ENCODE measurements around the gene PRR3. TPM values are rescaled to one million over a fixed set of nuclear protein-coding genes. Genes with fewer than 3 reads are reported as not detected.
A peak's percentile ranks its signal among the peaks of the same experiment; 100 is the strongest.

PRR3 gene, protein sequence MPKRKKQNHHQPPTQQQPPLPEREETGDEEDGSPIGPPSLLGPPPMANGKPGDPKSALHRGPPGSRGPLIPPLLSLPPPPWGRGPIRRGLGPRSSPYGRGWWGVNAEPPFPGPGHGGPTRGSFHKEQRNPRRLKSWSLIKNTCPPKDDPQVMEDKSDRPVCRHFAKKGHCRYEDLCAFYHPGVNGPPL
- polyA plus RNA-seq (2013) = 20.0 TPM

DNA sequence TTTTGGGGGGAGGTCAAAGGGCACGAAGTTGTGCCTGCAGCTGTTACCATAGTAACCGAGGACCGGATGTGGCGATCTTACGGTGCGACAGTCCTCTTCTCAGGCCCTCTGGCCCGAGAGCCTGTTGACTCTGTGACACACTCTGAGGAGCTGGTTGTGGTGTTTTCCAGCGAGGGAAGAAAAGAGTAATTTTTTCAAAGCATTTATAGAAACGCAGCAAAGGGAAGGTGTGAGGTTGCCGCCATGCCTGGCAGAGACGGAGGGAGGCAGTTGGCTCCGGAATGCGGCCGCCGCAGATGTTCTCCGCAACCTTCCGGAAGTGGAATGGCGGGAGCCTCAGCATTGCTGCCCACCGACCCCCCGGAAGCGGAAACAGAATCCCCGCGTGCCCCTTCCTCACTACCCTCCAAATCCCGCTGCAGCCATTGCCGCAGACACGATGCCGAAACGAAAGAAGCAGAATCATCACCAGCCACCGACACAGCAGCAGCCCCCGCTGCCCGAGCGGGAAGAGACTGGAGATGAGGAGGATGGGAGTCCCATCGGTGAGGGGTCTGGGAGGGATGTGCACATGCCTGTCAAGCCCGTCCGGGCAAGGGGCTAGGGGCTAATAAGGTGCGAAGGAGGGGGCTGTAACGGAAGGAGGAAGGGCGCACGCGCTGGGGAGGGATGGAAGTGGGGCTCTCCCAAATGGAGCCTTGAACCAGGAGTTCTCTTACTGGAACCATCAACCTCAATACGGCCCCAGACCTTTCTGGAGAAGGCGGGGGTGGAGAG, at the start of gene PRR3:
Gene PRR3 (plus strand): TSS at position 390 of the 777 bp plus-strand sequence. CDS start 50 bp downstream, at position 440.
- CTCF ChIA-PET = interaction anchor here (0.9 to 8.7 kb wide), 7 partner anchors 9 to 73 kb away, joined by 3 to 99 read pairs (median 4); partner anchors contain the start of gene ABCF1
- Histone ChIP-seq H3K4me1 (ENCODE audit: control extremely low read depth in 1 of 4, control insufficient read depth in 4 of 4, insufficient read depth in 4 of 4, low read length in 3 of 4) (peaks cover 8 to 30% (median 23%) of the 10 kb centered on the region in 4 experiments), H3K36me3 (ENCODE audit: control insufficient read depth in 4 of 4, insufficient read depth in 4 of 4, low read length in 3 of 4) (peaks cover 6 to 35% (median 28%) of the 10 kb centered on the region in 4 experiments), H3K4me3 (ENCODE audit: control insufficient read depth in 1 of 7, extremely low read depth in 1 of 7, insufficient read depth in 4 of 7, low read depth in 2 of 7, low read length in 6 of 7) (peak within 1 kb of the TSS; percentile 86 to 95 (median 89)), H3K27ac (ENCODE audit: insufficient read depth in 1 of 2, low read depth in 1 of 2, low read length in 2 of 2, poor library complexity in 1 of 2, severe bottlenecking in 2 of 2) (peak within 1 kb of the TSS; percentile 88 to 93), H3K9me3 (ENCODE audit: control extremely low read depth in 1 of 5, control insufficient read depth in 4 of 5, insufficient read depth in 2 of 5, low read depth in 1 of 5, low read length in 4 of 5) (no peaks in the 10 kb centered on the region), H3K27me3 (replicated peaks in 2 of 5; ENCODE audit: control insufficient read depth in 4 of 5, insufficient read depth in 5 of 5, low read length in 4 of 5) (no peaks in the 10 kb centered on the region)
- DNase-seq = peak; percentile 82 to 93 (median 93)
- WGBS (ENCODE audit: insufficient coverage) = 0% methylated on average over 30 of the region's 42 CpGs
- POLR2A ChIA-PET = interaction anchor here (0.5 to 1.9 kb wide), 6 partner anchors 14 to 164 kb away, joined by 3 to 8 read pairs (median 3); partner anchors contain the start of genes ABCF1 and MRPS18B

DNA sequence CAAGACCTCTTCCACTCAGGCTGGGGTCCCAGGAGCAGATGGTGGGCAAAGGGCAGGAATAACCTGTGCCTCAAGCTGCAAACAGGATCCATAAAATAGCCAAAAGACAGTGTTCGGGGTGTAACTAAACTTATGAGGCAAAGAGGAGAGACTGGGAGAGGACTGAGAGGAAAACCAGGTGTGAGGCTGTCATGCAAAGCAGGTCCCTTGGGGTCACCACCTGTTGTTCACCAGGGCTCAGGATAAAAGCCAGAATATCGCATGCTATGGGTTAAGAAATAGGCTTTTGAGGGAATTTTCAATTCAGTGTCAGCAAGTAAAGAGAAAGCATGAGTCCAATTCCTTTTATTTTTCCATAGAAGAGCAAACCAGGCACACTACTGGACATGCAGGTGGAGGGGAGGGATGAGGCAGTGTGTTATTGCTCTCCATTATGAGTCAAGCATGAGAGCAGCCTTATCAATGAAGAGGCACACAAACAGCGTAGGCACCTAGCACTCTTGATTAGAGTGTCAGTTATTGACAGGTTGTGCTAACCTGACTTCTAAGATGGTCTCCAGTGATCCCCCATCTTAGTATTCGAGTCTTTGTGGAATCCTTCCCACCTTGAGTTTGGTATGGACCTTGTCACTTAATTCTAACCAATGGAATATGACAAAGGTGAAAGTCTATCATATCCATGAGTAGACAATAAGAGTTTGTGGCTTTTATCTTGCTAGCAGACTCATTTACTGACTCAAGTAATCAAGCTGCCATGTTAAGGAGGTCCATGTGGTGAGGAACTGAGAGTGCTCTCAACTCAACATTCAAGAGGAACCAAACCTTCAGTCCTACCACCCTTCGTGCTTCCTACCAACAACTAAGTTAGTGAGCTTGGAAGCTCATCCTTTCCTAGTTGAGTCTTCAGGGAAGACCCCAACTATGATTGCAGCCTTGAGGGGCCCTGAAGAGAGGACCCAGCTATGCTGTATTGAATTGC, 49.0 kb upstream of the PRR3 start:
- peaks cover 35 to 65% (median 46%) of the 10 kb centered on the region in 4 experiments for H3K4me1 ChIP-seq (ENCODE audit: control extremely low read depth in 1 of 4, control insufficient read depth in 4 of 4, insufficient read depth in 4 of 4, low read length in 3 of 4)
- 97% methylated on average over 4 of the region's 5 CpGs for WGBS (ENCODE audit: insufficient coverage)
- DNase-seq = peak in 1 of 3 donors; percentile 42
- no peaks in the 10 kb centered on the region for H3K27me3 ChIP-seq (replicated peaks in 2 of 5; ENCODE audit: control insufficient read depth in 4 of 5, insufficient read depth in 5 of 5, low read length in 4 of 5)
- no peaks in the 10 kb centered on the region for H3K36me3 ChIP-seq (ENCODE audit: control insufficient read depth in 4 of 4, insufficient read depth in 4 of 4, low read length in 3 of 4)
- peak overlapping the region; percentile 17 to 29 for H3K27ac ChIP-seq (ENCODE audit: insufficient read depth in 1 of 2, low read depth in 1 of 2, low read length in 2 of 2, poor library complexity in 1 of 2, severe bottlenecking in 2 of 2)
- ChIA-PET POLR2A (interaction anchor here (0.8 to 2.1 kb wide), 3 partner anchors 15 to 37 kb away, joined by 3 to 8 read pairs (median 7); no protein-coding TSS in a partner anchor), CTCF (interaction anchor here (1.0 to 5.5 kb wide), 8 partner anchors 9 to 36 kb away, joined by 4 to 80 read pairs (median 8); no protein-coding TSS in a partner anchor)
- H3K4me3 ChIP-seq (ENCODE audit: control insufficient read depth in 1 of 7, extremely low read depth in 1 of 7, insufficient read depth in 4 of 7, low read depth in 2 of 7, low read length in 6 of 7) = peak overlapping the region in 5 of 7 experiments; percentile 16 to 72 (median 51)
- H3K9me3 ChIP-seq (ENCODE audit: control extremely low read depth in 1 of 5, control insufficient read depth in 4 of 5, insufficient read depth in 2 of 5, low read depth in 1 of 5, low read length in 4 of 5) = no peaks in the 10 kb centered on the region

DNA sequence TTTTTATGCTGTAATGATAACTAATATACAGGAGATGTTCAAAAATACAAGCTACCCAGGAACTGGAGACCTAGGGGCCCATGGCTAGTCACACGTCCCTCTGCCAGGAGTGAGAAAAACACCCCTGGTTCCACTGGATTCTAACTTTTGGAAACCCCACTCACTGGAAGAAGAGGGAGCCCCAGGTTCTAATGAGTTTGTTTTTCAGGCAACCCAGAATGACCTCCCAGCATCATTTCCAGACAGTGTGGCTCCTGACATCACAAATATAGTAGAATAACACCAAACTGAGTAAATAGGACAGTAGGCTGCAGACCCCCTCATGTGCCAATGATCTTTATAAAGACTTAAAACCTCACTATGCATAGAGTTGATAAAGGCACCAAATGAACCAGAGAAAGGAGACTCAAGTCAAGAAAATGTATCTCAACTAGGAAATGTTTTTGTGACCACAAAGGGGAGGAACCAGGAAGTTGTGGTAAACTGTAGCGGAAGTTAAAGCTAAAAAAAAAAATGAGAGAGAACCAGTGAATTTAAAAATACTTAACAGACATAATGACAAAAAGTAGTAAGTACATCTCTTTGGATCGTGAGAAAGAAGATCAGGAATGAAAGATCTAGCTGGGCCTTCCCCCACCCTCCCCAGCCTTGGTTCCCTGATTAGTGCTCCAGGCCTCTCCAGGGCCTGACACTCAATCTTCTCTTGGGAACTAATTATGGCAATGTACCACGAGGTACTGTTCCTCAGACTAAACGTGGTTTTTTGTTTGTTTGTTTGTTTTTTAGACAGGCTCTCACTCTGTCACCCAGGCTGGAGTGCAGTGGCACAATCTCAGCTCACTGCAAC, 48.0 kb upstream of the PRR3 start:
- POLR2A ChIA-PET = interaction anchor here (0.5 to 2.1 kb wide), 7 partner anchors 8 to 36 kb away, joined by 3 to 8 read pairs (median 5); partner anchors contain the start of gene HLA-E
- Histone ChIP-seq H3K4me1 (ENCODE audit: control extremely low read depth in 1 of 4, control insufficient read depth in 4 of 4, insufficient read depth in 4 of 4, low read length in 3 of 4) (peaks cover 35 to 74% (median 48%) of the 10 kb centered on the region in 4 experiments), H3K4me3 (ENCODE audit: control insufficient read depth in 1 of 7, extremely low read depth in 1 of 7, insufficient read depth in 4 of 7, low read depth in 2 of 7, low read length in 6 of 7) (peak overlapping the region in 6 of 7 experiments; percentile 16 to 72 (median 42)), H3K27ac (ENCODE audit: insufficient read depth in 1 of 2, low read depth in 1 of 2, low read length in 2 of 2, poor library complexity in 1 of 2, severe bottlenecking in 2 of 2) (peak overlapping the region; percentile 17 to 64), H3K36me3 (ENCODE audit: control insufficient read depth in 4 of 4, insufficient read depth in 4 of 4, low read length in 3 of 4) (no peaks in the 10 kb centered on the region), H3K27me3 (replicated peaks in 2 of 5; ENCODE audit: control insufficient read depth in 4 of 5, insufficient read depth in 5 of 5, low read length in 4 of 5) (no peaks in the 10 kb centered on the region), H3K9me3 (ENCODE audit: control extremely low read depth in 1 of 5, control insufficient read depth in 4 of 5, insufficient read depth in 2 of 5, low read depth in 1 of 5, low read length in 4 of 5) (no peaks in the 10 kb centered on the region)
- WGBS (ENCODE audit: insufficient coverage) = 0% methylated on average over 2 of the region's 5 CpGs
- peak; percentile 84 to 94 (median 91) for DNase-seq
- CTCF ChIA-PET = interaction anchor here (0.6 to 5.5 kb wide), 13 partner anchors 9 to 157 kb away, joined by 3 to 80 read pairs (median 6); no protein-coding TSS in a partner anchor

DNA sequence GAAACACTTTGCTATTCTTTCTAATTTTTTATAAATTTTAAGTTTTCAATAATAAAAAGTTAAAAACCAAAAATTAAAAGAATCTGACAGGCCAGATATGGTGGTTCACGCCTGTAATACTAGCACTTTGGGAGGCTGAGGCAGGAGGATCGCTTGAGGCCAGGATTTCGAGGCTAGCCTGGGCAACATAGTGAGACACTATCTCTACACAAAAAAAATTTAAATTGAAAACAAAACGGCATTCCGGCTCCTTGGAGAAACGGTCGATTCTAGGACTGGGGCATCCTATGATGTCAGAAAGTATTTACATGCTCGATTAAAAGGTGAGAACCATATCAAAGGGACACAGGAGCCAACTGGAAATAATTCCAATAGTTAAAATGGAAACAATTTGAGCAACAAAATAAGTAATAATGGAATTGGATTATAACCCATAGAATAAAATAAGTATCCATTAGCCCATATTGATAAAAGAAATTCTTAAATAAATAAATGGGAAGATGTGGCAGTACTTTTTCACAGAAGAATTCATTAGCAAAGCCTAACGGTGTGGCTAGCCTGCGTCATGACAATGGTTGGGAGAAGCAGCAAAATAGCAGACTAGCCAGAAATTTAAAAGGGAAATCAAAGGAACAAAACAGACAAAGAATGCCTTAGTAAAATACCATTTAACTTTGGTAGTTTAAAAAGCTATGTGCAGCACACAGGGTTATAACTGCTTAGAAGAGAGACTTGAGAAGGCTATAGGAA, 46.5 kb upstream of the PRR3 start:
- POLR2A ChIA-PET = interaction anchor here (0.6 to 1.7 kb wide), 3 partner anchors 14 to 283 kb away, joined by 3 to 5 read pairs (median 5); no protein-coding TSS in a partner anchor
- 90% methylated on average over 3 of the region's 10 CpGs for WGBS (ENCODE audit: insufficient coverage)
- H3K4me1 ChIP-seq (ENCODE audit: control extremely low read depth in 1 of 4, control insufficient read depth in 4 of 4, insufficient read depth in 4 of 4, low read length in 3 of 4) = peaks cover 40 to 85% (median 59%) of the 10 kb centered on the region in 4 experiments

DNA sequence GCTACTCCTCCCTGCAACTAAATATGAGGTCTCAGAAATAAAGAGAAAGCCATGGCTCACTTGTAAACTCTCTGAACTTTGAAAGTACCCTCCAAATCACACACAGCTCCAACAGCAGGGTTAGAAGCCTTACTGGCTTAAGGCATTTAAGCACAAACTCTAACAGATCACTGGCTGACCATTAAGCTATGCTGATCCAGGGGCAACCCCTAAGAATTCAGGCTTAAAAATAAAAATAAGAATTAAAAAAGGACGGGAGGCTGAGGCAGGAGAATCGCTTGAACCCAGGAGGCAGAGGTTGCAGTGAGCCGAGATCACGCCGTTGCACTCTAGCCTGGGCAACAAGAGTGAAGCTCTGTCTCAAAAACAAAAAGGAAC, 45.9 kb upstream of the PRR3 start:
- no peaks in the 10 kb centered on the region for H3K36me3 ChIP-seq (ENCODE audit: control insufficient read depth in 4 of 4, insufficient read depth in 4 of 4, low read length in 3 of 4)
- no peaks in the 10 kb centered on the region for H3K27me3 ChIP-seq (replicated peaks in 2 of 5; ENCODE audit: control insufficient read depth in 4 of 5, insufficient read depth in 5 of 5, low read length in 4 of 5)
- CTCF ChIA-PET = interaction anchor here (0.9 to 5.5 kb wide), 7 partner anchors 10 to 33 kb away, joined by 3 to 80 read pairs (median 15); no protein-coding TSS in a partner anchor
- WGBS (ENCODE audit: insufficient coverage) = 48% methylated on average over 4 of the region's 5 CpGs
- H3K9me3 ChIP-seq (ENCODE audit: control extremely low read depth in 1 of 5, control insufficient read depth in 4 of 5, insufficient read depth in 2 of 5, low read depth in 1 of 5, low read length in 4 of 5) = no peaks in the 10 kb centered on the region
- no peak for DNase-seq
- POLR2A ChIA-PET = interaction anchor here (1.0 to 1.7 kb wide), 2 partner anchors 15 to 17 kb away, joined by 3 to 5 read pairs; no protein-coding TSS in a partner anchor
- peaks cover 40 to 82% (median 64%) of the 10 kb centered on the region in 4 experiments for H3K4me1 ChIP-seq (ENCODE audit: control extremely low read depth in 1 of 4, control insufficient read depth in 4 of 4, insufficient read depth in 4 of 4, low read length in 3 of 4)
- peak overlapping the region; percentile 6 to 64 for H3K27ac ChIP-seq (ENCODE audit: insufficient read depth in 1 of 2, low read depth in 1 of 2, low read length in 2 of 2, poor library complexity in 1 of 2, severe bottlenecking in 2 of 2)
- peak overlapping the region in 1 of 7 experiments; percentile 34 for H3K4me3 ChIP-seq (ENCODE audit: control insufficient read depth in 1 of 7, extremely low read depth in 1 of 7, insufficient read depth in 4 of 7, low read depth in 2 of 7, low read length in 6 of 7)

More for the DNA sequence above, 46.5 kb upstream of the PRR3 start:
- H3K4me3 ChIP-seq (ENCODE audit: control insufficient read depth in 1 of 7, extremely low read depth in 1 of 7, insufficient read depth in 4 of 7, low read depth in 2 of 7, low read length in 6 of 7) = peak overlapping the region in 2 of 7 experiments; percentile 4 to 34
- H3K27me3 ChIP-seq (replicated peaks in 2 of 5; ENCODE audit: control insufficient read depth in 4 of 5, insufficient read depth in 5 of 5, low read length in 4 of 5) = no peaks in the 10 kb centered on the region
- H3K36me3 ChIP-seq (ENCODE audit: control insufficient read depth in 4 of 4, insufficient read depth in 4 of 4, low read length in 3 of 4) = no peaks in the 10 kb centered on the region
- CTCF ChIA-PET = interaction anchor here (0.9 to 5.5 kb wide), 9 partner anchors 9 to 34 kb away, joined by 3 to 80 read pairs (median 11); no protein-coding TSS in a partner anchor
- DNase-seq = no peak
- H3K27ac ChIP-seq (ENCODE audit: insufficient read depth in 1 of 2, low read depth in 1 of 2, low read length in 2 of 2, poor library complexity in 1 of 2, severe bottlenecking in 2 of 2) = peak overlapping the region in 1 of 2 experiments; percentile 64
- H3K9me3 ChIP-seq (ENCODE audit: control extremely low read depth in 1 of 5, control insufficient read depth in 4 of 5, insufficient read depth in 2 of 5, low read depth in 1 of 5, low read length in 4 of 5) = no peaks in the 10 kb centered on the region

Data from common myeloid progenitor, CD34-positive (primary cell).